Adipocyte (in vitro differentiated cells): ENCODE results near the gene IL20RA.

Experiments
- DNase-seq: peaks from one replicate; pipeline ENCODE4 v3.0.0-alpha.2; 2015; ENCODE audit warnings: low read depth
- H3K27me3 ChIP-seq: replicated peaks from 2 replicates; pipeline ENCODE4 v1.7.0; 2013; ENCODE audit warnings: mild to moderate bottlenecking, low read length, moderate library complexity; ENCODE audit not compliant: control insufficient read depth, insufficient read depth
- H3K36me3 ChIP-seq: 2 replicates; pipeline ENCODE4 v1.7.0; 2013; ENCODE audit warnings: low read length, mild to moderate bottlenecking, moderate library complexity; ENCODE audit not compliant: control insufficient read depth, insufficient read depth, severe bottlenecking
- H3K4me1 ChIP-seq: 2 replicates; pipeline ENCODE4 v1.7.0; 2013; ENCODE audit warnings: mild to moderate bottlenecking, low read length, moderate library complexity; ENCODE audit not compliant: control insufficient read depth, insufficient read depth
- H3K4me3 ChIP-seq: 2 replicates; pipeline ENCODE4 v1.7.0; 2013; ENCODE audit warnings: mild to moderate bottlenecking, low read length, moderate library complexity
- H3K9ac ChIP-seq: 2 replicates; pipeline ENCODE4 v1.7.0; 2013; ENCODE audit warnings: mild to moderate bottlenecking, low read length, moderate library complexity
- H3K9me3 ChIP-seq: 2 replicates; pipeline ENCODE4 v1.7.0; 2013; ENCODE audit warnings: mild to moderate bottlenecking, low read length, moderate library complexity; ENCODE audit not compliant: control insufficient read depth

Gene IL20RA

GRCh38 chr6:137002505-137002904 lies 42.3 kb downstream of the IL20RA start:
- H3K9ac ChIP-seq = no peak overlapping the region
- no peaks in the 10 kb centered on the region for H3K9me3 ChIP-seq
- no peaks in the 10 kb centered on the region for H3K36me3 ChIP-seq
- DNase-seq = no peak
- no peaks in the 10 kb centered on the region for H3K27me3 ChIP-seq
- H3K4me3 ChIP-seq = no peak overlapping the region
- no peaks in the 10 kb centered on the region for H3K4me1 ChIP-seq

GRCh38 chr6:137001977-137002302 lies 42.8 kb downstream of the IL20RA start:
- no peaks in the 10 kb centered on the region for H3K4me1 ChIP-seq
- H3K4me3 ChIP-seq = no peak overlapping the region
- no peaks in the 10 kb centered on the region for H3K27me3 ChIP-seq
- no peak overlapping the region for H3K9ac ChIP-seq
- no peak for DNase-seq
- H3K9me3 ChIP-seq = no peaks in the 10 kb centered on the region
- H3K36me3 ChIP-seq = no peaks in the 10 kb centered on the region

GRCh38 chr6:137001299-137001976 lies 43.3 kb downstream of the IL20RA start:
- Histone ChIP-seq H3K36me3 (no peaks in the 10 kb centered on the region), H3K4me3 (no peak overlapping the region), H3K27me3 (no peaks in the 10 kb centered on the region), H3K4me1 (no peaks in the 10 kb centered on the region), H3K9me3 (no peaks in the 10 kb centered on the region), H3K9ac (no peak overlapping the region)
- DNase-seq = no peak

- H3K9me3 ChIP-seq = no peaks in the 10 kb centered on the region
- no peak overlapping the region for H3K9ac ChIP-seq
- no peaks in the 10 kb centered on the region for H3K27me3 ChIP-seq
- no peak for DNase-seq
- no peak overlapping the region for H3K4me3 ChIP-seq
- H3K36me3 ChIP-seq = no peaks in the 10 kb centered on the region
- no peaks in the 10 kb centered on the region for H3K4me1 ChIP-seq
These were observed 43.9 kb downstream of the IL20RA start for GRCh38 chr6:137000825-137001224.

- H3K4me3 ChIP-seq = no peak overlapping the region
- no peaks in the 10 kb centered on the region for H3K36me3 ChIP-seq
- no peaks in the 10 kb centered on the region for H3K9me3 ChIP-seq
- no peak overlapping the region for H3K9ac ChIP-seq
- DNase-seq = no peak
- H3K27me3 ChIP-seq = no peaks in the 10 kb centered on the region
- peaks cover 7% of the 10 kb centered on the region for H3K4me1 ChIP-seq
These were observed 49.2 kb downstream of the IL20RA start for GRCh38 chr6:136995521-136995920.

- Histone ChIP-seq H3K4me3 (no peak overlapping the region), H3K9me3 (no peaks in the 10 kb centered on the region), H3K4me1 (peaks cover 12% of the 10 kb centered on the region), H3K27me3 (no peaks in the 10 kb centered on the region), H3K9ac (no peak overlapping the region), H3K36me3 (no peaks in the 10 kb centered on the region)
- DNase-seq = no peak
These were observed 50.0 kb downstream of the IL20RA start for GRCh38 chr6:136994782-136995181.

GRCh38 chr6:136992113-136992512 lies 52.7 kb downstream of the IL20RA start:
- Histone ChIP-seq H3K9ac (no peak overlapping the region), H3K9me3 (no peaks in the 10 kb centered on the region), H3K4me1 (peaks cover 19% of the 10 kb centered on the region), H3K27me3 (peaks cover 11% of the 10 kb centered on the region), H3K36me3 (no peaks in the 10 kb centered on the region), H3K4me3 (no peak overlapping the region)
- no peak for DNase-seq

GRCh38 chr6:136991646-136992045 lies 53.1 kb downstream of the IL20RA start:
- no peak for DNase-seq
- H3K27me3 ChIP-seq = peaks cover 11% of the 10 kb centered on the region
- no peaks in the 10 kb centered on the region for H3K36me3 ChIP-seq
- no peak overlapping the region for H3K4me3 ChIP-seq
- H3K9me3 ChIP-seq = no peaks in the 10 kb centered on the region
- peaks cover 19% of the 10 kb centered on the region for H3K4me1 ChIP-seq
- H3K9ac ChIP-seq = no peak overlapping the region

GRCh38 chr6:136990754-136991153 lies 54.0 kb downstream of the IL20RA start:
- no peak overlapping the region for H3K9ac ChIP-seq
- no peak overlapping the region for H3K4me3 ChIP-seq
- no peaks in the 10 kb centered on the region for H3K36me3 ChIP-seq
- H3K27me3 ChIP-seq = peaks cover 11% of the 10 kb centered on the region
- H3K4me1 ChIP-seq = peaks cover 19% of the 10 kb centered on the region
- no peaks in the 10 kb centered on the region for H3K9me3 ChIP-seq
- no peak for DNase-seq

GRCh38 chr6:136990242-136990578 lies 54.6 kb downstream of the IL20RA start:
- peaks cover 11% of the 10 kb centered on the region for H3K27me3 ChIP-seq
- peaks cover 19% of the 10 kb centered on the region for H3K4me1 ChIP-seq
- no peaks in the 10 kb centered on the region for H3K36me3 ChIP-seq
- H3K9ac ChIP-seq = peak overlapping the region; percentile 35
- H3K9me3 ChIP-seq = no peaks in the 10 kb centered on the region
- peak overlapping the region; percentile 78 for H3K4me3 ChIP-seq
- no peak for DNase-seq

GRCh38 chr6:136989571-136990241 lies 55.1 kb downstream of the IL20RA start:
- Histone ChIP-seq H3K4me3 (peak overlapping the region; percentile 78), H3K27me3 (peaks cover 11% of the 10 kb centered on the region), H3K36me3 (no peaks in the 10 kb centered on the region), H3K4me1 (peaks cover 19% of the 10 kb centered on the region), H3K9me3 (no peaks in the 10 kb centered on the region), H3K9ac (peak overlapping the region; percentile 35)
- peak; percentile 26 for DNase-seq

- H3K36me3 ChIP-seq = no peaks in the 10 kb centered on the region
- DNase-seq = no peak
- H3K4me1 ChIP-seq = peaks cover 19% of the 10 kb centered on the region
- H3K9me3 ChIP-seq = no peaks in the 10 kb centered on the region
- no peak overlapping the region for H3K4me3 ChIP-seq
- no peak overlapping the region for H3K9ac ChIP-seq
- peaks cover 11% of the 10 kb centered on the region for H3K27me3 ChIP-seq
These were observed 57.2 kb downstream of the IL20RA start for GRCh38 chr6:136987526-136987925.
